Right lobe of liver (tissue), 4 donors: ENCODE data around the gene OR13C5.

Experiments
- POLR2A ChIP-seq: fragments of 450-650 bp; IDR thresholded peaks from one replicate; pipeline ENCODE4 v1.6.1; 2017; ENCODE audit warnings: antibody characterized with exemption, mild to moderate bottlenecking
- TF ChIP-seq, protein P1 (sequence below), 4 donors: fragments of 200-600 bp in 3 of 4; fragments of 450-650 bp in 1 of 4; IDR thresholded peaks; one replicate each; pipeline versions ENCODE4 v1.5.1 to v1.8.0; 2016 to 2022; ENCODE audit warnings: antibody characterized with exemption in 4 of 4, mild to moderate bottlenecking in 2 of 4
- donor health status: DM: no; HTN: no; CAD: no.
- donor health status: DM: no; HTN: no; CAD: no.
- donor health status: DM: no; HTN: yes; CAD: no.

DNA sequence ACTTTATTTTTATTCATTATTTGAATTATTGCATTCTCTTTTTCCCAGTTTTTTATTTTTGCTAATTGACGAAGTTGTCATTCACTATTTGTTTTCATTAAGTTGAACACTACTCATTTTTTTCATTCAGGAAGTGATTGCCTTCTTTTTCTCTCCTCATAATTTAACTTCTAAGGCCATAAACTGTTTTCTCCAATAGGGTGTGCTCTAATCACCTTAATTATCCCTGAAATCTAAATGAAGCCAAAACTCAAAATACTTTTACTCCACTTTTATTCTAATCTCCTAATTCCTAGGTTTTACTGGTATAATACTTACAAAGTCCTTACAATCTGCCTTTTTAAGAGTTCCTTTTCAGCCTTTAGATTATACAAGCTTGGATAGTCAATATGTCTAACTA is 9.1 kb upstream of the OR13C5 start:
- TF ChIP-seq, protein P1, sequence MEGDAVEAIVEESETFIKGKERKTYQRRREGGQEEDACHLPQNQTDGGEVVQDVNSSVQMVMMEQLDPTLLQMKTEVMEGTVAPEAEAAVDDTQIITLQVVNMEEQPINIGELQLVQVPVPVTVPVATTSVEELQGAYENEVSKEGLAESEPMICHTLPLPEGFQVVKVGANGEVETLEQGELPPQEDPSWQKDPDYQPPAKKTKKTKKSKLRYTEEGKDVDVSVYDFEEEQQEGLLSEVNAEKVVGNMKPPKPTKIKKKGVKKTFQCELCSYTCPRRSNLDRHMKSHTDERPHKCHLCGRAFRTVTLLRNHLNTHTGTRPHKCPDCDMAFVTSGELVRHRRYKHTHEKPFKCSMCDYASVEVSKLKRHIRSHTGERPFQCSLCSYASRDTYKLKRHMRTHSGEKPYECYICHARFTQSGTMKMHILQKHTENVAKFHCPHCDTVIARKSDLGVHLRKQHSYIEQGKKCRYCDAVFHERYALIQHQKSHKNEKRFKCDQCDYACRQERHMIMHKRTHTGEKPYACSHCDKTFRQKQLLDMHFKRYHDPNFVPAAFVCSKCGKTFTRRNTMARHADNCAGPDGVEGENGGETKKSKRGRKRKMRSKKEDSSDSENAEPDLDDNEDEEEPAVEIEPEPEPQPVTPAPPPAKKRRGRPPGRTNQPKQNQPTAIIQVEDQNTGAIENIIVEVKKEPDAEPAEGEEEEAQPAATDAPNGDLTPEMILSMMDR (IDR thresholded peaks at IDR 0.05), result peak in 2 of 4 donors; percentile 32 to 45
- no peak for TF ChIP-seq POLR2A
